Nucleus accumbens (tissue), 56 donors: ENCODE data around the gene MBLAC1.
"Not testable (repeated sequence)": the region's sequence is repeated elsewhere in the genome, so short reads cannot be mapped to it uniquely, and the experiment has no call there.

Experiments
- DNase-seq, 56 donors: peaks; one replicate each; lab custom pipeline; 2025; lab: John Stamatoyannopoulos, UW

MBLAC1 gene

GRCh38 chr7:100119970-100120732 lies 6.6 kb upstream of the MBLAC1 start:
- DNase-seq: peak in 51 of 56 donors; percentile 21 to 89 (median 77)

GRCh38 chr7:100120733-100121036 lies 6.1 kb upstream of the MBLAC1 start:
- DNase-seq: no peak

- DNase-seq: no peak
Observed at GRCh38 chr7:100122067-100122466, 4.7 kb upstream of the MBLAC1 start.

- DNase-seq: no peak
Observed at GRCh38 chr7:100122568-100122967, 4.2 kb upstream of the MBLAC1 start.

GRCh38 chr7:100124301-100125230 lies 2.2 kb upstream of the MBLAC1 start:
- no peak for DNase-seq

GRCh38 chr7:100126239-100126930 lies 382 bp upstream of the MBLAC1 start:
- DNase-seq: peak in 5 of 56 donors; percentile 47 to 62 (median 58)

- peak in 16 of 56 donors; percentile 15 to 56 (median 32) for DNase-seq
Observed at GRCh38 chr7:100127866-100128636, 1.3 kb downstream of the MBLAC1 start.

GRCh38 chr7:100128637-100128963 lies 1.8 kb downstream of the MBLAC1 start:
- DNase-seq: peak in 1 of 56 donors; percentile 14

GRCh38 chr7:100130220-100130607 lies 3.4 kb downstream of the MBLAC1 start:
- not testable (repeated sequence) for DNase-seq

GRCh38 chr7:100130608-100131453 lies 4.1 kb downstream of the MBLAC1 start:
- peak in 50 of 56 donors; percentile 19 to 87 (median 56) for DNase-seq

- no peak for DNase-seq
Observed at GRCh38 chr7:100132126-100132525, 5.4 kb downstream of the MBLAC1 start.

GRCh38 chr7:100132697-100133151 lies 6.0 kb downstream of the MBLAC1 start:
- peak in 38 of 56 donors; percentile 3 to 66 (median 25) for DNase-seq

GRCh38 chr7:100137851-100138760 lies 11.3 kb downstream of the MBLAC1 start:
- DNase-seq: no peak

- DNase-seq: no peak
Observed at GRCh38 chr7:100141555-100141949, 14.8 kb downstream of the MBLAC1 start.

- DNase-seq: no peak
Observed at GRCh38 chr7:100142461-100142860, 15.7 kb downstream of the MBLAC1 start.

GRCh38 chr7:100146350-100146749 lies 19.6 kb downstream of the MBLAC1 start:
- not testable (repeated sequence) for DNase-seq

- DNase-seq: no peak
Observed at GRCh38 chr7:100147278-100147677, 20.5 kb downstream of the MBLAC1 start.

- no peak for DNase-seq
Observed at GRCh38 chr7:100148225-100148558, 21.4 kb downstream of the MBLAC1 start.
